GM12801 (cell line): ENCODE data around the gene CDH4.

Experiments
- TF ChIP-seq, protein P1 (sequence below): IDR thresholded peaks from one replicate; pipeline ENCODE4 v1.5.1; 2011; ENCODE audit warnings: control low read depth; ENCODE audit not compliant: insufficient read length; ENCODE audit errors: extremely low read depth

The CDH4 gene

DNA sequence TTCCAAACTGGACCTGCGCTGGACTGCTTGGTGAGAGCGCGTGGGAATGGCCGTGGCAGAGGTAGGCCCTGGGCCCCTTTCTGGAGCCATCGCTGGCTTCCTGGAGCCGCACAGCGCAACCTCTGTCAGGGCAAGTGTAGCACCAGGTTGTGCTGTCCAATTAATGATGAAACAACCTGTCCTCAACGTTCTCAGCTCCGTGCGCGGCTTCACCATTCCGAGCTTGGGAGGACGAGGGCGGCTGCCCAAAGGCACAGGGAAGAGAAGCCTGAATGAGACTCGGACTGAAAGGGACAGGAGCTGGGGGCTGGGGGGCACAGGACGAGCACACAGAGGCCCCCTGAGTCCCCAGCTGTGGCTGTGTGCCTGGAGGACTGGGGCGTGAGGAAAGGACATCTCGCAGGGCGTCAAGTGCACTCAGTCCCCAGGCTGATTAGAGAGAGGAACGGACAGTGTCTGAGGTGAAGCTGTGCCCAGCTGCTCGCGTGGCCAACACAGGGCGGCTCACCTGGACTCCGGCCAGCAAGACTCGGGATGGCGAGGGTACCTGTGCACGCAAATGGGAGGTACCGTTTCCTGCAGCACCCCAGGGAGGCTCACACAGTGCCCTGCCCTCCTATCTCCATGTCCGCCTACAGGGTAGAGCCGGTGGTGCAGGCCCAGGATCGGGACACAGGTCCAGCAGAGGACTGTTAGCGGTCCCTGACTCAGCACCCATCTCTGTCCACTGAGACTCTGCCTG is 410.3 kb downstream of the CDH4 start:
- TF ChIP-seq, protein P1, sequence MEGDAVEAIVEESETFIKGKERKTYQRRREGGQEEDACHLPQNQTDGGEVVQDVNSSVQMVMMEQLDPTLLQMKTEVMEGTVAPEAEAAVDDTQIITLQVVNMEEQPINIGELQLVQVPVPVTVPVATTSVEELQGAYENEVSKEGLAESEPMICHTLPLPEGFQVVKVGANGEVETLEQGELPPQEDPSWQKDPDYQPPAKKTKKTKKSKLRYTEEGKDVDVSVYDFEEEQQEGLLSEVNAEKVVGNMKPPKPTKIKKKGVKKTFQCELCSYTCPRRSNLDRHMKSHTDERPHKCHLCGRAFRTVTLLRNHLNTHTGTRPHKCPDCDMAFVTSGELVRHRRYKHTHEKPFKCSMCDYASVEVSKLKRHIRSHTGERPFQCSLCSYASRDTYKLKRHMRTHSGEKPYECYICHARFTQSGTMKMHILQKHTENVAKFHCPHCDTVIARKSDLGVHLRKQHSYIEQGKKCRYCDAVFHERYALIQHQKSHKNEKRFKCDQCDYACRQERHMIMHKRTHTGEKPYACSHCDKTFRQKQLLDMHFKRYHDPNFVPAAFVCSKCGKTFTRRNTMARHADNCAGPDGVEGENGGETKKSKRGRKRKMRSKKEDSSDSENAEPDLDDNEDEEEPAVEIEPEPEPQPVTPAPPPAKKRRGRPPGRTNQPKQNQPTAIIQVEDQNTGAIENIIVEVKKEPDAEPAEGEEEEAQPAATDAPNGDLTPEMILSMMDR: no peak

DNA sequence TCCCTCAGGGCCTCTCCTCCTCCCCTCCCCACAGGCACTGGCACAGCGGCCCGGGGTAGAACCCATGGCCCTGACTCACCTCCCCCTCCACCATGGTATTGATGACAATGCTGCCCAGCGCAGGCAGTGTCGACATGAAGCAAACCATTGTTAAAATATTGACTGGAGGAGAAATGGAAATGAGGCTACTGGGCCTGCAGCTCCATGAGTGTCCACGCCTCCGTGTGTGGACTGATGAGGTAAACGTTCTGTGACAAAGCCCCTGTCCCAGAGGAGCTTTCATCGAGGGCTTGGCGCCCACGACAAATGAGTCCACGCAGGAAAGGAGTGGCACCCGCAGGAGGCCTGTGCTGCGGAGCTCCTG is 410.9 kb downstream of the CDH4 start:
- TF ChIP-seq, protein P1: no peak

DNA sequence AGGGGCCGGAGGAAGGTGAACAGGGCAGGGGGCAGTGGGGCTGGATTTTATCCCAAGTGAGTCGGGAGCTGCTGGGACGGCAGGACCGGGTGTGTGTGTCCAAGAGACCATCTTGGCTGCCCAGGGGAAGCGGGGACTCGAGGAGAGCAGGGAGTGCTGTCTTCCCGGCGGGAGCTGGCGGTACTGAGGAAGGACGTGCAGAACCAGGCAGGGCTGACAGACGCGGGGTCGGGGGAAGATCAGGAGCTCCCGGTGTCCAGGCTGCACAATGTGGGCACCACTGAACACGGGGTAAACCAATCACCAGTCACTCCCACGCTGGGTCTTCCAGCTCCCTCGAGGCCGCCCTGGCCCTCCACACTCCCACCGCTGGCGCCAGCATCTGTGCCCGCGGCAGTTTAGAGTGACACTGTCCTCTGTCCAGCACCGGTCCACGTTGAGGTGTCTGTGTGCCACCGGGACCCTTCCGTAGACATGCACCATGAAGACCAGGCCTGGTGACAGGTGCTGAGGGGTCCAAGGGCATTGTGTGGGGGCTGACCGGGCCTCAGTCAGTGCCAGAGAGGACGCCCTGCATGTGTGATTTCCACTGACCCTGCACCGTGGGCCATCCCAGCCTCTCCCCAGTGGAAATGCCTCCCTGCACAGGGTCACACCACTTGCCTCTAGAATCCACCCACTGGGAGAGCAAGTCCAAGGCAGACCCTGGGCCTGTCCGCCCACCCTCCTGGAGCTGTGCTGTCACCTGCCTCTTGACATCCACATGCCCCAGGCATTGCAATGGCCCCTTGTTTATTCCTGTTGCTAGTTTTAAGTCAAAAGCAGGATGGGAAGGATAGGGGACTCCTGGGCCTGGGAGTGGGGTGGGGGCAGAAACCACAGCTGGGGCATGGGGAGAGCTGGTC is 411.7 kb downstream of the CDH4 start:
- TF ChIP-seq, protein P1: no peak

DNA sequence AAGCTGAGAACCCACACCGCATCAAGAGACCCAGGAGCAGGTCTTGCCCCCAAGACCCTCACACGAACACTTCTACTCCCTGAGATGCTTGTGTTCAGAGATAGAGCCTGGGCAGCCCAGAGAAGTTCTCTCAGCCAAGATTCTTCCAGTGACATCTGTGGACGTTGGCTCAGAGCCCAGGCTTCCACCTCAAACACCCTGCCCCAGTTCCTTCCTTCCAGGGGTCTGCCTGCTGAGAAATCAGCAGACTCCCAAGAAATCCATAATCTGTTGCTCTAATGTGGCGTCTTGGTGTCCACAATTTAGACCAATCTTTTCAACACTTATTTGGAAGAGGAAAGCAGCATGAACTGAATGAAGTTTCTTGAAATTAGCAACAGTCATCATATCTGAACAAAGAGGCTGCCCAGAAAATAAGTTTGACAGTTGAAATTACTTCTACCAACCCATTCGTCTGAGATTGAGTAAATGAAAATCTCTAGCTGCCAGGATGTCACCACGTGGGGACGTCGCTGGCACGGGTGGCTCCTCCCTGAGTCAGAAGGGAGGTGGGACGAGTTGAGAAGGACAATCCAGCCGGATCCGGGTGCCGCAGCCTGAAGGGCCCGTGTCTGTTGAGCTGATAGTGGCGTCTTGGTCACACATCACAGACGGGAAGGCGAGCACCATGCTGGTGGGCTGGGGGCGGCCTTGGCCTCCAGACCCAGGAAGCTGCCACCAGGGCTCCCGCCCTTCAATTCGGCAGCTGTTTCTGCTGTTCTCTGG is 412.7 kb downstream of the CDH4 start:
- TF ChIP-seq, protein P1: no peak

DNA sequence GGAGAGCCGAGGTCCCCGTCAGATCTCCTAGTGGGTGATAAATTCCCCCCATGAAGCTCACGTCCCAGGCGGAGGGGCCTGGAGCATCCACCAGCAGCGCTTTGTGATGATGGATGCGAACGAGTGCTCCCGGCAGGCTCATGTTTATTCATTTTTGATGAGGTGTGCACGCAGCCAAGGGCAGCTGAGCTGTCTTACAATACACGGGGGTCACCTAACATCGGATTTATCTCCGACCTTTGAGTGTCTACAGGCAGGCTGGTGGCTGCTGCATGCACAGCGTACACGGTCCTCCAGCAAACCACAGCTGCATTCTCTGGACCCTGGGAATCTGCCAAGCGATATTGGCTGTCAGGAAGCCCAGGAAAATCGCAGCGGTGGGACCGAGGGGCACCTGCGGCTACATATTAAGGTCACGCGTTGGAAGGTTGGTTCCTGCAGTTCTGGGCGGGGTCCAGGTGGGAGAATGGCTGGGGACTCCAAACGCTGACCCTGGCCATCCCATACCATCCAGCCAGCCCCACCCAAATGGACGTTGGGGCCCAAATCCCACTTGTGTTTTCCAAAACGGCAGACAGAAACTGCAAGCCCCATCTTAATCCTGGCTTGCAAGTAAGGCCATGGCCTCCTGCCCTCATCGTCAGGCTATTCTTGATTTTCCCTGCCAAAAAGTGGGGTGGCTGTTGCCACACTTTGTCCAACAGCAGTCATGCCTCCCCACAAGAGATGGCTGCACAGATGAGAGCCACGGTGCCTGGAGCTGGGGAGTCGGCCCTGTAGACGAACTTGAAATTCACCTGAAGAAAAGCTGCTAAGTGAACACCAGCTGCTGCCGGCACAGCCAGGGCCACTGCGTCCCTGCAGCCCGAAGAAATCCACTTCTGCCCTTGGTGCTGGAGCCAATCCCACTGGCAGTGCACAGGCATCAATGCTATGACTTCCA is 413.7 kb downstream of the CDH4 start:
- TF ChIP-seq, protein P1: no peak

DNA sequence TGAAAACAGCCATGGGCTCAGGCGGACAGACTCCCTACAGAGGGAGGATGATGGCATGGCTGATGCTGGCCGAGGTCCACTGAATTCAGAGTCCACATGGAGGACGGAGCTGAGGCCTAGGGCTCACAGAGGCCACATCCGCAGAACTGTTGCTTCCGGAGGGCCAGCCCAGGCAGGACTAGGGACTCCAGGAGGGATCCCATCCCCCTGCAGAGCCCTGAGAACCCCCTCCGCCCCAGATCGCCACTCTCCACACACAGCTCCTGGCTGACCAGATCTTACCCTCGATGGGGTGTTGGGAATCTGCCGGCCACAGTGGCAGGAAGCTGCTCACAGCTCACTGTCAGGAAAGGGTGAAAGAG is 414.4 kb downstream of the CDH4 start:
- TF ChIP-seq, protein P1: no peak
